Activated B cell treated with CpG ODN at 0.5 μM for 24 hours (primary cell): ENCODE results near the gene THSD8. TPM values are rescaled to one million over a fixed set of nuclear protein-coding genes. Genes with fewer than 3 reads are reported as not detected.

Experiments
- ATAC-seq: fragments of 200-7000 bp; cut with Tn5 transposase; one replicate; pipeline ENCODE4 v1.10.0; 2021; ENCODE audit warnings: low read depth, mild to moderate bottlenecking, moderate library complexity
- CTCF ChIA-PET: fragments of 350-600 bp; sonication (Branson Sonifier 250); formaldehyde crosslinking; loops from one replicate; lab custom pipeline; 2021; ENCODE audit warnings: antibody characterized with exemption; lab: Charles Lee
- POLR2A ChIA-PET: fragments of 350-600 bp; sonication (Branson Sonifier 250); formaldehyde crosslinking; loops from one replicate; lab custom pipeline; 2021; ENCODE audit warnings: antibody characterized with exemption; lab: Charles Lee
- DNase-seq: peaks from one replicate; pipeline ENCODE4 v3.0.0; 2022
- H3K27ac Mint-ChIP-seq: one replicate; pipeline ENCODE4 v1.8.0; 2020; ENCODE audit warnings: mixed read lengths
- H3K27me3 Mint-ChIP-seq: one replicate; pipeline ENCODE4 v1.8.0; 2021; ENCODE audit warnings: mixed read lengths
- H3K36me3 Mint-ChIP-seq: one replicate; pipeline ENCODE4 v1.8.0; 2021; ENCODE audit warnings: low read depth, mixed read lengths
- H3K4me1 Mint-ChIP-seq: one replicate; pipeline ENCODE4 v1.8.0; 2021; ENCODE audit warnings: mixed read lengths
- H3K4me3 Mint-ChIP-seq: one replicate; pipeline ENCODE4 v1.8.0; 2020; ENCODE audit warnings: mild to moderate bottlenecking, mixed read lengths
- H3K9me3 Mint-ChIP-seq: one replicate; pipeline ENCODE4 v1.8.0; 2020; ENCODE audit warnings: mixed read lengths
- CTCF ChIP-seq: fragments of 200-600 bp; IDR thresholded peaks from one replicate; pipeline ENCODE4 v1.8.0; 2022; ENCODE audit warnings: antibody characterized with exemption, mild to moderate bottlenecking
- intact Hi-C: fragments of 100-400 bp; cut with micrococcal nuclease; formaldehyde crosslinking; loops from one replicate; pipeline ENCODE4 v1.15.1; 2024
- total RNA-seq: library from RNA; stranded (reverse); gene quantifications from 2 replicates; pipeline ENCODE4 v1.2.3, GENCODE V29; 2022

The THSD8 gene
- total RNA-seq, 1 donor from 2014 or later: 2.3 TPM

- H3K4me1 Mint-ChIP-seq: peaks cover 46% of the 10 kb centered on the region
- ATAC-seq: no peak
- TF ChIP-seq CTCF: no peak
- intact Hi-C loops: no loop called here
- H3K9me3 Mint-ChIP-seq: no peaks in the 10 kb centered on the region
- H3K4me3 Mint-ChIP-seq: peak overlapping the region; percentile 83
- POLR2A ChIA-PET: interaction anchor here (0.7 to 12.7 kb wide), 7 partner anchors 13 to 417 kb away, joined by 3 to 909 read pairs (median 6); partner anchors contain the start of genes JUNB, MAN2B1, THSD8 and TNPO2
- CTCF ChIA-PET: interaction anchor here (1.0 to 9.1 kb wide), 6 partner anchors 9 to 69 kb away, joined by 4 to 278 read pairs (median 16); partner anchors contain the start of genes JUNB and RNASEH2A
- no peaks in the 10 kb centered on the region for H3K27me3 Mint-ChIP-seq
- no peaks in the 10 kb centered on the region for H3K36me3 Mint-ChIP-seq
- no peak for DNase-seq
- peak overlapping the region; percentile 87 for H3K27ac Mint-ChIP-seq
These were observed 23.0 kb upstream of the THSD8 start for GRCh38 chr19:12778905-12779161.

DNA sequence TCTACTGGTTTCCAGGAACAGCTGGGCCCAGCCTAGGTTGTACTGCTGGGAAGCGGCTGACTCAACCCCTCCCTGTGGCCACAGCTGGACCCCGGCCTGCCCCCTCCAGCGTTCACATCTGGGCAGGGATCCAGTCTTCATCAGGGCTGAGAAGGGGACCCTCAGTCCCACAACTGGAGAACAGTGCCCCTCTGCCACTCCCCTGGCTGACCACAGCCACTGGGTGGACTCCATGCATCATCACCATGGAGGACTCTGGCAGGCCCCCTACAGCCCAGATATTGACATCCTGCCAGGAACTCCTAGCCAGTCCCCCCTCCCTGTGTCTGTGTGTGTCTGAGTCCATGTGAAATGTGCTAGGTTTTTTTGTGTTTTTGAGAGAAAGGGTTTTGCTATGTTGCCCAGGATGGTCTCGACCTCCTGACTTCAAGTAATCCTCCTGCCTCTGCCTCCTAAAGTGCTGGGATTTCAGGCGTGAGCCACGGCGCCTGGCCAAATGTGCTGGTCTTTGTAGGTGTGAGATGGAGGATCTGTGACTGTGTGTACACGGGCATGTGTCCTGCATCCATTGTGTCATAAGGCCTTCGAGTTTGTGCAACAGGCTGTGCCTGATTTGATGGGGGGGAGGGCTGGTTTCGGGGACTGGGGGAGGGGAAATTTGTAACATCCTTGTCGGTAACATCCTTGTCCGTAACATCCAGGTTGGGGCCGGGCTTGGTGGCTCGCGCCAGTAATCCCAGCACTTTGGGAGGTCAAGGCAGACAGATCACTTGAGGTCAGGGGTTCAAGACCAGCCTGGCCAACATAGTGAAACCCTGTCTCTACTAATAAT, 22.5 kb upstream of the THSD8 start:
- peak overlapping the region; percentile 87 for H3K27ac Mint-ChIP-seq
- TF ChIP-seq CTCF: no peak
- H3K36me3 Mint-ChIP-seq: no peaks in the 10 kb centered on the region
- H3K4me3 Mint-ChIP-seq: peak overlapping the region; percentile 61
- H3K27me3 Mint-ChIP-seq: no peaks in the 10 kb centered on the region
- CTCF ChIA-PET: interaction anchor here (1.7 to 9.1 kb wide), 4 partner anchors 8 to 17 kb away, joined by 4 to 278 read pairs (median 30); partner anchors contain the start of gene JUNB
- ATAC-seq (no peak), DNase-seq (no peak)
- intact Hi-C loops: no loop called here
- POLR2A ChIA-PET: interaction anchor here (0.7 to 12.7 kb wide), 4 partner anchors 13 to 416 kb away, joined by 3 to 909 read pairs (median 6); partner anchors contain the start of genes JUNB, THSD8 and TRIR
- peaks cover 46% of the 10 kb centered on the region for H3K4me1 Mint-ChIP-seq
- H3K9me3 Mint-ChIP-seq: no peaks in the 10 kb centered on the region

DNA sequence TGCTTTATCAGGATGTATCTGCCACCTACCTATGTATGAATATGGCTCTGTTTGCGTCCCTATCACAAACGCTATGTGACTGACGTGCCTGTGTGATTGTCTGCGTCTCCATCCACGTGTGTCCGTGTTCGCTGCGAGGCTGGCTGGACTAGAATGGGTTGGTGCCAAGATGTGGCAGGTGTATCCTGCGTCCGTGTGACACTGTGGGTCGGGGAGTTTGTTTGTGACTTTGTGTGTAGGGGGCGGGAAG, 19.8 kb upstream of the THSD8 start:
- peaks cover 44% of the 10 kb centered on the region for H3K4me1 Mint-ChIP-seq
- H3K9me3 Mint-ChIP-seq: no peaks in the 10 kb centered on the region
- no peaks in the 10 kb centered on the region for H3K27me3 Mint-ChIP-seq
- CTCF ChIA-PET: interaction anchor here (1.2 to 3.5 kb wide), 4 partner anchors 10 to 312 kb away, joined by 3 to 19 read pairs (median 5); partner anchors contain the start of gene JUNB
- no peak for TF ChIP-seq CTCF
- H3K4me3 Mint-ChIP-seq: peak overlapping the region; percentile 86
- POLR2A ChIA-PET: interaction anchor here (0.7 to 12.7 kb wide), 7 partner anchors 10 to 171 kb away, joined by 3 to 909 read pairs (median 5); partner anchors contain the start of genes JUNB, RNASEH2A, TRIR and ZNF490
- H3K36me3 Mint-ChIP-seq: no peaks in the 10 kb centered on the region
- DNase-seq (no peak), ATAC-seq (no peak)
- intact Hi-C loops: loop anchor here (1.0 kb wide), 1 partner anchor 9 kb away; the partner anchor contains the start of gene JUNB
- peak overlapping the region; percentile 98 for H3K27ac Mint-ChIP-seq

DNA sequence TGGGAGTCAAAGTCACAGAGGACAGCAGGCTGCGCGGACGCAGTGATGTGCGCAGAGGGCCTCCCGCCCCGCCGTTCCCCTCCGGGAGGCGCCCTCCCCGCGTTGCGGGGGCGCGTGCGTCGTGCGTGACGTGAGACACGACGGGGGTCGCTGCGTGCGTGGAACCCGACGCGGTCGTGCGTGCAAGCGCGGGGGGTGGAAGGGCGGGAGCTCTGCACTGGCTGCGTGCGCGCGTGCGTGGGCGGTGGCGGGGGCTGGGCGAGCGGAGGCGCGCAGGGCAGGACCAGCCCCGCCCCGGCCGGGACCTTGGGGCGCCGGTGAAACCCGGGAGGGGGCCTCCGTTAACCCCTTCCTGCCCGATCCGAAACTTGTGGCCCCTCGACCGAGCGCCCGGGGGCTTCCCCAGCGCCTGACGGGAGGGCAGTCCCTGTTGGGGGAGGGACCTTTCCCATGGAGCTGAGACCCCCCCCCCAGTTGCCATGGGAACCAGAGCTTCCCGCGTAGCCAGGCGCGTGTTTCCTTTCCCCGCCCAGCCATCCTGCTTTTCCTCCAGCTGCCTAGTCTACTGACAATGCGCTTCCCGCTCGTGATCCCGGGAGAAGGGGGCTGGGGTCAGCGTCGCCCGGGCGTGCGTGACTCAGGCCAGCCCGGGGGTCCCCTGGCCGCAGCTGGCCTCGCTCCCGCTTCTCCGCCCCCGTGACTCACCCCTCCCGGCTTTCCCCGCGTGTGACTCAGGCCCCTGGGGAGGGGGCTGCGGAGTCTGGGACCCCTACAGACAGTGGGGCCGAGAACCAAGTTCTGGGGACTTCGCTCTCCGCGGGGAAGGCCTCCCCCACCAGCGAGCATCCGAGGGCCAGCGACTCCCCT, 19.2 kb upstream of the THSD8 start:
- peak overlapping the region; percentile 86 for H3K4me3 Mint-ChIP-seq
- H3K4me1 Mint-ChIP-seq: peaks cover 45% of the 10 kb centered on the region
- no peaks in the 10 kb centered on the region for H3K36me3 Mint-ChIP-seq
- POLR2A ChIA-PET: interaction anchor here (0.6 to 12.7 kb wide), 9 partner anchors 9 to 216 kb away, joined by 3 to 909 read pairs (median 5); partner anchors contain the start of genes DHPS, JUNB, RNASEH2A and TRIR
- H3K27ac Mint-ChIP-seq: peak overlapping the region; percentile 98
- TF ChIP-seq CTCF: no peak
- DNase-seq: peak; percentile 89
- CTCF ChIA-PET: interaction anchor here (0.6 to 3.5 kb wide), 6 partner anchors 9 to 311 kb away, joined by 3 to 19 read pairs (median 3); partner anchors contain the start of gene JUNB
- intact Hi-C loops: loop anchor here (1.0 kb wide), 1 partner anchor 9 kb away; the partner anchor contains the start of gene JUNB
- no peaks in the 10 kb centered on the region for H3K27me3 Mint-ChIP-seq
- ATAC-seq: peak; percentile 51
- H3K9me3 Mint-ChIP-seq: no peaks in the 10 kb centered on the region
